Renal cortical epithelial cell (primary cell): Measurements from ENCODE around the gene CASD1. TPM values are rescaled to one million over a fixed set of nuclear protein-coding genes. Genes with fewer than 3 reads are reported as not detected.

Source experiments
- DNase-seq: peaks from one replicate; pipeline ENCODE4 v3.0.0-alpha.2; 2011; ENCODE audit warnings: low read depth
- total RNA-seq: library from RNA; depleted of rRNA; stranded (reverse); fragments of >200 nt; gene quantifications from 2 replicates; pipeline ENCODE4 v1.2.3, GENCODE V29; 2014

Gene CASD1
- 27.1 and 33.7 TPM in 2 replicates for total RNA-seq

DNA sequence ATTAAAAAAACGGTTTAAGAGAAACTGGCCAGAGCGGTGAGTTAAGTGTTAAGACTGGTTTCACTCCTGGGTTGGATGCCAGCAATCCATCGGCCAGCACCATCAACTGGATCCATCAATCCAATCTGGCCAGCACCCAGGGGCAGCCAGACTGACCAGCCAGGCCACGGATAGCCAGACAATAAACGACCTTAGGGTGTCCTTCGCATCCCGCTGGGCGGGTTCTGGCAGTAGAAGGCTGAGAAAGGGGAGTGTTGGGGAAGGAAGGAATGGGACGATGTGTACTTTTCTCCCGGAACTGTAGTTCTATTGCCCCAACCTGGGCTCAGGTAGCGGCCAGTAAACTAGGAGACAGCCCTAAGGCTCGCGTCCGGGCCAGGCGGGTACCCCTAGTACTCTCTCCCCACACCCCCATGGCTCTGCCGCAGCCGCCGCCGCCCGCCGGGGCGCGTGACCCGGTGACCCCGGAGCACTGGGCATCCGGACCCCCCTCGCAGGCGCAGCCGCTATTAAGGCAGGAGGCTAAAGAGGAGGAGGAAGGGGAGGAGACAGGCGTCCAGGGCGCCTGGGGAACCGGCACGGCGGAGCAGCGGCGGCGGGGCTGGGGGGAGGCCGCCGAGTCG lies at the start of gene CASD1:
Gene CASD1, plus strand, starts transcription at position 546 of the 623 bp plus-strand sequence. CDS start 276 bp downstream, outside the sequence.
- DNase-seq = peak; percentile 4

DNA sequence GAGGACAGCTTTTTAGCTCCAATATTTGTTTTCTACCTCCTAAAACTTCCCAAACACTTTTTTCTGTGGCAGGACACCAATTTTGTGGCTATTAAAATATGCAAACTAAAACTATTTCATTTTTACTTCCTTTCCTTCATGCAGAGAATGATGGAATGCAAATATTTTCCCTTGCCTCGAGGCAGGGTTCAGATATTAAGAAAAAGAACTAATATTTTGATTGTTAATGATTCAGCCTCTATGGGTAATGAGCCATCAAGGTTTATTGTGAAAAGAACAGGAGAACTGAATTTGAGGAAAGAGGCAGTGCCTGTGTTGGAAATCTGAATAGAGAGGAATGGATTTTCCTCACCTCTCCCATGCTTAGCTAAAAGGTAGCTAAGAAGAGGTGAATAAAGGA lies 43.1 kb upstream of the CASD1 start:
- peak; percentile 28 for DNase-seq

DNA sequence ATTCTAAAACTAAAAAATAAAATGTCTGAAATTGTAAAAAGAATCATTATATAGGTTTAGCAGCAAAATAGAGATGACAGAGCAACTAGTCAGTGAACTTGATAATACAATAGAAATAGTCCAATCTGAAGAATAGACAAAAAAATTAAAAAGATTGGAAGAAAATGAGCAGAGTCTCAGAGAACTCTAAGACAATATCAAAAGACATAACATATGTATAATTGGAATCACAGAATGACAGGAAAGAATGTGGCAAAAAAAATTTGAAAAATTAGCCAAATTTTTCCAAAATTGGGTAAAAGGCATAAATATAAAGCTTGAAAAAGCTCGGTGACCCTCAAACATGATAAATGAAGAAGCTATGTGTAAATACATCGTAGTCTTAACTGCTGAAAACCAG lies 38.0 kb upstream of the CASD1 start:
- no peak for DNase-seq

DNA sequence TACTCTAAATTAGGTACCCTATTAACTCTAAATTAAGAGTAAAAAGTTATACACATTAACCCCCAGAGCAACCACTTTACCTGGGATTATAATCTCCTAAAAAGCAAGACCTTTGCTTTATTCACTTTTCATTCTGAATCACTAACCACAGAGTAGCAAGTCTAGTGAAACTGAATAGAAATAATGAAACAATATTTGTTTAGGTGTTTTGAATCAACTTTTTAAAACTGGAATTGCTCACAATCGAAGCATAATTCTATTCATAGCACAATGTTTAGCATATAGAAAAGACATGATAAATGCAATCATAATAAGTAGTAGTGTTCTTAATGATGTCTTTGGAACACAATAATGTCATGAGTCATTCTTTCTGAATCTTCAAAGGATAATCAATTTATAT lies 37.0 kb upstream of the CASD1 start:
- DNase-seq = no peak

DNA sequence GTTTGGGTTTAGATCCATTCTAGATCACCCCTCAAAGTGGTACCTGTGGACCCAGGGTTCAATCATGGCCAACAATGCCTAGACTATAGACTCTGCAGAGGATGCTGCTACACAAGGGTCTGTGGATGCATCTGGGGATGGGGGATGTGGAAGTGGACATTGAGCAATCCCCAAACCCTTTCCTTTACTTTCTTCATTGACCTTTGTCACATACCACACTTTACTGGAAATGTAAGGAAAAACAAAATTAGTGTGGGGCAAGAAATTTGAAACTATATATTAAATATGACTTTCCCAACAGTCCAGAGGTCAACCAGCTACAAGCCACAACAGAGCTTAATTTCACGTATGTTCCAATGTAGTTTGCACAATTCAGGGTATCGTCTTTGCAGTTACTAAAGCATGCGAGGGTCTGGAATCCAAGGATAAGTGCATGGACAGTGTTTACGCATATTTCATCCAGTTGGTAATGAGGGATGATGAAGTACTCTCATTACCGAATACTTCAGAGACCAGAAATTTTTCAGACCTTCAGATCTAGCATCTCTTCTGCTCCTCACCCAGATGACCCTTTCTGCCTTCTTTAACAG lies 33.3 kb upstream of the CASD1 start:
- no peak for DNase-seq

DNA sequence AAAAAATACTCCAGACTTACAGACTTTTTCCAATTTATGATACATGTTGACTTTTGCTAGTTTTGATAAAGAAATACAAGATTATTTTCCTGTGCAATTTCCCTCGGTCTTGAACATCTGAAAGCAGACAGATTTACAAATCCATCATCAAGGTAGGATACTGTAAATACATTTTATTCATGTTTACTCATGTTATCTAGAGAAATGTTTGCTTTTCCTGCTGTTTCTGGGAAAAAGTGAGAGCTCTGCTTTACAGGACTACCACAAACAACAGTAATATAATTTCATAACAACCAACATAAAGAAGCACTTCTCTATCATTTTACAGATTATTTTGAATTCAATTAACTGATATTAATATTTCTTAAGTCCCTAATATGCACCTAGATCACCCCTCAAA lies 31.7 kb upstream of the CASD1 start:
- no peak for DNase-seq

DNA sequence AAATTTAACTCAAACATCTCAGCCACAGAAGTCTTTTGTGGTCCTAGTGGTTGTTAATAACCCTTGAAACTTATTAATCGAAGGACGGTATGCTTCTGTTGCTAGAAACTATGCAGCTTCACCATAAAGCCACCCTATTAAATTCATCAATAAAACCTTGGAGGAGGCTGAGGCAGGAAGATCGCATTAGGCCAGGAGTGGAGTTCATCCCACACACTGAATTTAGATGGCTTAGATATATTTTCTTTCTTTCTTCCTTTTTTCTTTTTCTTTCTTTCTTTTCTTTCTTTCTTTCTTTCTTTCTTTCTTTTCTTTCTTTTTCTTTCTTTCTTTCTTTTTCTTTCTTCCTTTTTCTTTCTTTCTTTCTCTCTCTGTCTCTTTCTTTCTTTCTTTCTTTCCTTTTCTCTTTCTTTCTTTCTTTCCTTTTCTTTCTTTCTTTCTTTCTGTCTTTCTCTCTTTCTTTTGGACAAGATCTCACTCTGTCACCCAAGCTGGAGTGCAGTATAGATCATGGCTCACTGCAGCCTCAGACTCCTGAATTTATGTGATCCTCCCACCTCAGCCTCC lies 30.9 kb upstream of the CASD1 start:
- DNase-seq = no peak

DNA sequence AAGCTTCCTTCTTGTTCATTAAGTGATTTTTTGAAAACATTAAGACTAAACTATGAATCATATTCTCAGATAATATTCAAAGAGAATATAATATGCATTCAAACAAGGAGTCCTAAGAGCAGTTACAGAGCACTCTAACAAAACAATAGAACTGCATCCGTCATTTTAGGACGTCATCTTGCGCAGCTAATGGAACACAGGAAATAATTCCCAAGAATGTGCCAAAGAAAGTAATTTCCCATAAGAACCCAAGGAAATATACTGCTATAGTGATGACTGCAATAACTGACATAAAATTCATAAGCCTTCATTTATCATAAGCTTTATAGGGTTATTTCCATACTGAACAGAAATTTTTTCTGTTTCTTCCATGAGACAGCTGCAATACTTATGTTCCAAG lies 28.3 kb upstream of the CASD1 start:
- DNase-seq = no peak

DNA sequence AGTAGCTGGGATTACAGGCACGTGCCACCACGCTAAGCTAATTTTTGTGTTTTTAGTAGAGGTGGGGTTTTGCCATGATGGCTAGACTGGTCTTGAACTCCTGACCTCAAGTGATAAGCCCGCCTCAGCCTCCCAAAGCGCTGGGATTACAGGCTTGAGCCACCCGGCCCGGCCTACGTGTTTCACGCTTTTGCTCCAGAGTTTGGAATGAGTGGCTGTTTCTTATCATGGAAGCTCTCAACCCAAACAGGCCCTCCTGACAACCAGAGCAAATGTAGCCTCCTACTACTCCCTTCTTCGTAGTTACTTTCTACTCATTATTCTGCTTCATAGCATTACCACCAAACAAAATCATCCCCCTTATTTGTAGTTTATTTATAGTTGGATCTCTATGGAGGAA lies 26.8 kb upstream of the CASD1 start:
- no peak for DNase-seq

DNA sequence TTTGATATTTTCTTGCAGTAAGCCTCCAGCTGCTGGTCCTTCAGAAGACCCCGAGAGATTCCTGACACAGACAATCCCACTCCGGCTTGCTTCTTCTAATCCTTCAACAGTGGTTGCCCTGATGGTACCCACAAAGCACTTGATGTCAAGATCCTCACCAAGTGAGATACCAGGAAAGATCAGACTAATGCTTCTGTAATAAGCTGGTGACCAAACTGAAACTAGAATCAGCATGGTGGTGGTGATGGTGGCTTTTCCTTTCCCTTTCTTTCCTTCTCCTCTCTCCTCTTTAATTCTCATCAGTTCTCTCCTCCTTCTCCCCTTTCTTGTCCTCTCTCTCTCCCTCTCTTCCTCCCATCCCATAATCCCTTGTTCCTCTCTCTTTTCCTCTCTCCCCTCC lies 25.8 kb upstream of the CASD1 start:
- no peak for DNase-seq

DNA sequence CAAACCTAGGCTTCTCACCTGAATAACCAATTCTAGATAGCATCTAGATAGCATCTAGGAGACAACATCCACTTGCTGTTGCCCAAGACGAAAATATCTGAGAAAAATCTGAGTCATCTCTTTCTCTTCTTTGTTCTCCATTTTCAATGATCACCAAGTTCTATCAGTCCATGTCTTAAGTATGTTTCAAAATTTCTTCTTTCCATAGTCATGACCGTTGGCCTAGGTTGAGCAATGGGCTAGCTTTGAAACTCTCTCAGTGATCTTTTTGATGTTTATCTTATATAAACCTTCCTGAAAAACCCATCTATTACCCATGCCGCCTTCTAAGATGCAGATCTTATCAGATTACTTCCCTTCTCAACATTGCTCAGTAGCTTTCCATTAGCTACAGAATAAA lies 23.4 kb upstream of the CASD1 start:
- no peak for DNase-seq

DNA sequence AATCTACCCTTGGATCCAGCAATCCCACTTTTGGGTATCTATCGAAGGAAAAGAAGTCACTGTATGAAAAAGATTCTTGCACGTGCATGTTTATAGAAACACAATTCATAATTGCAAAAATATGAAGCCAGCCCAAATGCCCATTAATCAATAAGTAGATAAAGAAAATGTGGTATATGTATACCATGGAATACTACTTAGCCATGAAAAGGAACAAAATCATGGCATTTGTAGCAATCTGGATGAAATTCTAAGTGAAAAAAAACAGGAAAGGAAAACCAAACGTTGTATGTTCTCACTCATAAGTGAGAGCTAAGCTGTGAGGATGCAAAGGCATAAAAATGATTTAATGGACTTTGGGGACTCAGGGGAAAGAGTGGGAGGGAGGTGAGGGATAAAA lies 18.2 kb upstream of the CASD1 start:
- no peak for DNase-seq

DNA sequence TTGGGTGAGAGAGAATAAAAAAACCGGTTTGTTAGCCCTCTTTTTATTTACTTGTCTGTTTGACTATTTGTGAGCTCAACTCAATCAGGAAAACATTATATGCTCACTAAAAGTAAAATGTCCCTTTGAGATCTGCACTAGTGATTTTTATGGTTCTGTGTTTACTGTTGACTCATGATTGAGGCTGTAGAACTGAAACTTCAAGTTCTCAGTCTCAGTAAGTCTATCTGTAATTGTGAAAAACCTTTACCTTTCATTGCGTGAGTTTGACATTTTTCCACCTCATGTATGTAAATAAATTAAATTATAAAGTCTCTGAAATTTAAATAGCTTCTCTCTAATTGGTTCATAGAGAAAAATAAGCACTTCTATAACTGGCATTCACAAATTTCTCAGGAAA lies 17.0 kb upstream of the CASD1 start:
- DNase-seq = peak; percentile 79

DNA sequence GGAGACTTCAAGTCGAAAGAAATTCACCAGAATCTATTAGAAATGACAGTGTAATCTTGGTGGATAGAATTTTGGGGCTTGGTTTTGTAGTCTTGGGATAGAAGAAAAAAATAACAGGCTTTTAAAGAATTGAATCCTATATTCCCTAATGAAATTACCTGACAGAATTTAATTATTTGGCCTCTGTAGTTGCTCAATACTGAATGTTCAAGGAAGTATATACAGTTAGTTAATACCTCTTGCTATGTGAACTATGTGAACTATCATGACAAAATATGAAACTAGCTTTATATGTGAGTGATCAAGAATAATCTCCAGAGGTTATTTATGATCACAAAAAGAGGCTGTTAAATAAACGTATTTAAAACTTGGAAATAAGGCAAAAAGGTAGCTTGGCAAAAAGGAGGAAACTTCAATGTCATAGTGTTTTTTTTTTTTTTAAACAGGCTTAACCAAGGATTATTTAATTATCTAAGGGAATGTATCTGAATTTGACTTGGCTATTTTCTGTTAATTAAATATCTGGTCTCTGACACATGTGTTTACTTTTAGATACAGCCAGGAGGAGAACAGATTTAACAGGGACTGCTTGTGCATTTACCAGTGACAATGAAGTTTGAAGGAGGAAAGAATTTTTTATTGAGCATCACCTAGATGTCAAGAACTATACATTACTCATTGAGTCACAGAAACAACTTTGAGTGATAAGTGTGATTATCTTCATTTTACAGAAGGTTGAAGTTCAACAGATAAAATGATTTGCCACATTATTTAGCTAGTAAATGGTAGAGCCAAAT lies 11.5 kb upstream of the CASD1 start:
- no peak for DNase-seq

DNA sequence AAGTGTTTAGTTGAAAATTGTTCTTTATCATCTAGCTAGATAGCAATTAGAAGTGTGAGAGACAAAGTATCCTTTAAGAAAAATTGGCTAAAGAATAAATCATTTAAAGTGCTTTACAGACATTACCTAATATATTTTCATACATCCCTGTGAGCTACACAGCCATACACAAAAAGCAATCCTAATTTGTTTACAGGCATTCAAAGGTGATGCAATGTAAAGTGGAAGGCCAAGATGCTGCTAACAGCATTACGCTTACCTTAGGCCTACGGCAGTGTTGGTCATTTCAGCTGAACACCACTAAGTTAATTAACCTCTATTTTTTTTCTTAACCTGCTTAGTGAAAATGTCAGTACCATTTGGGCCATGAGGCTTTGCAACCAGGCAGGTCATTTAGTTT lies 10.7 kb upstream of the CASD1 start:
- DNase-seq = no peak

DNA sequence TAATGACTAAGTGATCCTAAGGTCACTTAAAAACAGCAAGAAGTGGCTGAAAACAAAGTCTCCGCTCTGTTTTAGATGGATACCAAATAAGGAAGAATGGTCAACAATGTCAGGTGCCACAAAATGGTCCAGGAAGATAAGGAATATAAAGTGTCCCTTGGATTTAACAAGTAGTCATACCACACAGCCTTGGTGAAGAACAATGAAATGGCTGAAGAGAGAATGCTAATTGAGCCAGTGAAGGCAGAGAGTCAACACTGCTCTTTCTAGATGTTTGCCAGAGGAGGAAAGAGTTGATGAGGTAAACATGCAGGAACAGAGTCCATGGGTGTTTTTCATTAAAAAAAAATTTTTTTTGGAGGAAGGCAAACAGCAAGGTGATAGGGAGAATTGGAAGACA lies 2.1 kb upstream of the CASD1 start:
- DNase-seq = no peak

DNA sequence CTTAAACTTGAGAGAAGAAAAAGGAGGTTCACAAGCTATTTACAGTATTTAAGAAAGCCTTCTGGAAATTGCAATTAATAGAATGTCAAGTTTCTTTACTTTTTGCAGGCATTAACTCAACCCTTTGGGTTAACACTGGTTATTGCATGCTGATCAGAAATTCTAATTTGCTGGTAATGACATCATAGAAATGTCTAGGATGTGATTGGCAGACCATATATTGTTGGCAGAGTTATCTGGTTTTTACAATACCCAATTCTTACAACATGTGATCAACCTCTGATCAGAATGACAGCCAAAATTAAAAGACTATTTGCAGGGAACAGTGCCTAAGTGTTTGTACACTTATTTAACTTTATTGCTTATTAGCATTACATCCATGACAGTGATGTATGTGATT lies 1.6 kb upstream of the CASD1 start:
- DNase-seq = no peak

DNA sequence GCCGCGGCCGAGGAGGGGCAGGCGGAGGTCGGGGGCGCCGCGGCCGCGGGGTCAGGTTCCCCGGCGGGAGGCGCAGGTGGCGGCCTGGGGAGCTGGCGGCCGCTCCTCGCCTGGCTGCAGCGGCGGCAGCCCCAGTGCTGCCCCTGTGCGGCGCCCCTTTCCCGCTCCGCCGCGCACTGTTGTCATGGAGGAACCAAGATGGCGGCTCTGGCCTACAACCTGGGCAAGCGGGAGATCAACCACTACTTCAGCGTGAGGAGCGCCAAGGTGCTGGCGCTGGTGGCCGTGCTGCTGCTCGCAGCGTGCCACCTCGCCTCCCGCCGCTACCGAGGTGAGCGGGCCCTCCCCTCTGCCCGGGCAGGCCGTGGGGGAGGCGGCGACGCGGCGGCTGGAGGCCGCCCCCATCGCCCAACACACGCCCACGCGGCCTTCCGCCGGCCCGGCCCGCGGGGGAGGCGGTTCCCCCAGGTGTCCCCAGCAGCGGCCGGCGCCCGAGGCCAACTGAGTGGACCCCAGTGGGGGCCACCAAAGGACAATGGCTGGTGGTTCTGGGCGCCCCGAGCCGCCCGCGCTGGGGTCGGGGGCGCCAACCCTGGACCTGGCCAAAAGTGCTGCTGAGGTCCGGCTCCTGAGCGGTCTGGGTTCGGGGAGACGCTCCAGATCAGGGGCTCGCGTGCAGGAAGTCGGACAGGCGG lies 425 bp downstream of the CASD1 start:
- DNase-seq = peak; percentile 22

DNA sequence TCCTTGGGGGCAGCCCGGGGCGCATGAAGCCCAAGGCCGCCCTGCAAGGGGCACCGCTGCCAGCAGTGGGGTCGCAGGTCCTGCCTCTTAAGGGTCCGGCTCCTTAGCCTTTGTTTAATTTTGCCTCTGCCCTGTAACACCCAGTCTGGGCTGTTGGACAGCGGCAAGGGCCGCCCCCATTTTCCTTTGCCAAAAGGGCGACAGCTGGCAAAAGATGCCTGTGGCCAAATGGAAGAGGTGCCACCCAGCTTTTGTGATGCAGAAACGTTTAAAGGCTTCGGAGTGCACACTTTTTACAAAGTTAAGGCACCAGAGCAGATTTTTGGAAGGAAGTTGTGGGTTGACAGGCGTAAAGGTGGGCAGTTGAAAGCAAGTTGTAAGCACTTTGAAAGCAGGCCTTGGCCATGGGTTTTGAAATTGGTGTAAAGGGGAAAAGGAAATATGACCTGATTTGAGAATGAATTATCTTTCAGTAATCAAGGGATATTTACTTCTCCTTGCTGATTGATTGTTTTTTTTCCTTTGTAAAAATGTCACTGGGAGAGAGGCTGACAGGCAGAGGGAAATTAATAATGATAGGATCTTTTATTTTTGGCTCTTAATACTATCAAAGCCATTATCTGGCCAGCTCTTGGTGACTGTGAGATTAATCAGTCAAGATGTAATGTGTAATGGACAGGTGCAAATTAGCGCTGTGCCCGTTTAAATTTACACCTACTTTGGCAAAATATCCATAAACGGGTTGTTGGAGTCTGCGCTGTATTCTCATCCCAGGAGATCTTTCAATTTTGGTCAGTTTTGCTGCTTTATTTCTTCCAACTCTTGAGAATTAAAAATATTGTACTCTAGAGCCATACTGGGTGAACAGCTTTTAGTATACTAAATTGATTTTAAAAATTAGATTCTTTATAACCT lies 1.2 kb downstream of the CASD1 start:
- peak; percentile 16 for DNase-seq

DNA sequence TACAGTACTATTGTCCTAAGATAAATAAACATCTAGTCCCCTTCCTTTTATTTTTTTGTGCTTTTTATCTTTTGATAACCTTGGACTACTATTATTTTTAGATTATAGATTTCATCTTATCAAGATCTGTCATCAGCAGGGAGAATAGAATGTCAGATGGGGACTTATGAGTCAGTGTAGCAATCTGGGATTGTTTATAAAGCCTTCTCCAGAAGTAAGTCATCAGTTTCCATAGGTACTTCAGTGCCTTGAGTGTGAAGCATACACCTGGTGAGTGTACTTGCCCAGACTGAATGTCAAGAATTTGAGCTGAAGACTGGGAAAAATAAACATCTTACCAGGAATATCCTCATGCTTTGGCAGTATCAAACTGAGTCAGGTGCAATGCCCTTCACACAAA lies 2.1 kb downstream of the CASD1 start:
- peak; percentile 73 for DNase-seq
